SK-N-DZ (cell line): ENCODE results near the gene GLT1D1.
A peak's percentile ranks its signal among the peaks of the same experiment; 100 is the strongest.

Experiments
- DNase-seq: peaks from one replicate; pipeline ENCODE4 v3.0.0-alpha.2; 2015; ENCODE audit warnings: low spot score

The GLT1D1 gene

DNA sequence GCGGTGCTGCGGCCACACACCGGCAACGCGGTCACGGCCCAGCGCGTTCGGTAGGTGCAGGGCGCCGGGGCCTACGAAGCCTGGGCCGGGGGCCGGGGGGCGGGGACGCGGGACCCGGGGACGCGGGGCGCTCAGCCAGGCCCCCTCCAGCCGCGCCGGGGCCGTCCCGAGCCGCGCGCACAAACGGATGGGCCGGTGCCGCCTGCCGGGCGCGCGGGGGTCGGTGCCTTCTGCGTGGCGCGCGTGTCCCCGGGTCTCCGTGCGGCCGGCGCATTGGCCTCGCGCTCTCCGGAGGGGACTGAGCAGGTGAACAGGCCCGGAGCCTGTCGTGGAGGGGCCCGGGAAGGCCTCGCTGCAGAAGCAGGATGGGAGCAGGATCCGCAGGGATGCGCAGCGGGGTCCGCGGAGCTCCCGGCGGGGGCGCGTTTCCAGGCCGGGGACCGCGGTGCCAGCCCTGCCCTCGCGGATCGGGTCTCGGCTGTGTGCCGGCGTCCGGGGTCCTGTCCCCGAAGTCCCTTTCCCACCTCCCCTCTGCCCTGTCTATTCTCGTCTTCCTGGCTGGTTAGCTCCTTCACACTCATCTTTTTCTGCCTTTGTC, 421 bp downstream of the GLT1D1 start:
- DNase-seq = no peak

DNA sequence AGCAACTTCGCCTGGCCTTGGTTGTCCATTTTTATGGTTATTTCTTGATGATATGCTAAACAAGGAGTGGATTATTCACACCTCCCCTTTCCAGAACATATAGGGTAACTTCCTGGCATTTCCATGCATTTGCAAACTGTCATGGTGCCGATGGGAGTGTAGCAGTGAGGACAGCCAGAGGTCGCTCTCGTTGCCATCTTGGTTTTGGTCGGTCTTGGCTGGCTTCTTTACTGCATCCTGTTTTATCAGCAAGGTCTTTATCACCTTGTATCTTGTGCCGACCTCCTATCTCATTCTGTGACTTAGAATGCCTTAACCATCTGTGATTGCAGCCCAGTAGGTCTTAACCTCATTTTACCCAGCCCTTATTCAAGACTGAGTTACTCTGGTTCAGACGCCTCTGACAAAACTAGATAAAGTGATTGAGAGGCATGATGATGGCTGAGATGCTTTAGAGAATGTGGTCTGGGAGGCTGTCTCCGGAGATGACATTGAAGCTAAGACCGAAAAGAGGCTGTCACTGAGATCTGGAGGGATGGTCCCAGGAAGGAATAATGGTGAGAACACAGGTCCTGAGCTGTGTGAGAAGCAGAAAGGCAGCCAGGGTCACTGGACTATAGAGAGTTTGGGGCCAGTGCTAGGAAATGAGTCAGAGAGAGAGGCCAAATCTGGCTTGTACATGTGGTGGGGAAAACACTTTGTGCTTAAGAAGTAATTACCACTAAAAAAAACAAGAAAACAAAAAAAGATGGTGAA, 2.9 kb downstream of the GLT1D1 start:
- DNase-seq = no peak

DNA sequence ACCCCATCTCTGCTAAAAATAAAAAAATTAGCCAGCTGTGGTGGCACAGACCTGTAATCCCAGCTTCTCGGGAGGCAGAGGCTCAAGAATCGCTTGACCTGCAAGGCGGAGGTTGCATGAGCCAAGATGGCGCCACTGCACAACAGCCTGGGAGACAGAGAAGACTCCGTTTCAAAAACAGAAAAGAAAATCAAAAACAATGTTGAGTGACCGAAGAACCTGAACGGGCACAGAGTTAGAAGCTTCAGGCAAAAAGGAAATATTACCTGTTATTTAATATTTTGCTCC, 3.5 kb downstream of the GLT1D1 start:
- no peak for DNase-seq

DNA sequence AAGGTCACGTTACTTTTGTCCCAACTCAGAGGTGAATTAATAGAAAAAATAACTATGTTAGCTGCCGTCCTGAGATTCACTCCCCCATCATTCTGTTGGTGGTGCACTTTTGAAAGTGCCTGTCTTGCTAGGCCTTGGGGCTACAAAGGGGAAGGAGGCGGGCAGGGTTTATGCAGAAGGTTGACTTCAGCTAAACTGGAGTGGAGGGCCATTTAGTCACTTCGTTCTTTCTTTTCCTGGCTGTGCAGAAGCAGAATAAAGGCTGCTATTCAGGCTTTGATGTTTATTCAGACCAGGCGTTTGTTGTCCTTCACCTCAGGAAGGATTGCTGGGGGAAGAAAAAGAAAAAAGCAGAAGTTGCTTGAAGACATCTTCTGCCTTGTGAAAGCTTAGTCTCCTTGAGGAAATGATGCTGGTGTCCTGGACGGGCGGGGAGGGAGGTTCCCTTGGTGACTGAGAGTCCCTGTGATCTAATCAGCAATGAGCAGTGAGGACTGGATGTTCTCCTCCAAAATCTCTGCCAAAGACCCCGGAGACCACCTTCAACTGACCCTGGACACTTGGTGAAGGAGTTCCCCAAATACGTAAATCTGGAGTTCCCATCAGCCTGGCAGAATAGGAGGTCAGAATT, 4.0 kb downstream of the GLT1D1 start:
- DNase-seq = no peak

DNA sequence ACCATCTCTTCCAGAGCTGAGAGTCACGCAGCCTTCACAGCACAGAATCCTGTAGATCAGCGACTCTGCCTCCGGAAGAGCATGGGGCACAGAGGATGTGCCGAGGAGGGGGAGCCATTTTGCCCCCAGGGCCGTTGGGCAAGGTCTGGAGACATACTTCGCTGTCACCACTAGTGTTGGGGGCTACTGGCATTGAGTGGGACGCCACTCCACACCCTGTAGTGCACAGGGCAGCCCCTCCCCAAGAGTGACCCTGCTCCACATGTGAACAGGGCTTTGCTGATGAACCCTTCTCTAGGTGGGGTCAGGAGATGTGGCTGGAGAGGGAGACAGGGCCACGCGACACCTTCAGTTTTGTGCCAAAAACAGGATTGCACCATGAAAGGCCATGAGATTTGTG, 6.0 kb downstream of the GLT1D1 start:
- DNase-seq = no peak

DNA sequence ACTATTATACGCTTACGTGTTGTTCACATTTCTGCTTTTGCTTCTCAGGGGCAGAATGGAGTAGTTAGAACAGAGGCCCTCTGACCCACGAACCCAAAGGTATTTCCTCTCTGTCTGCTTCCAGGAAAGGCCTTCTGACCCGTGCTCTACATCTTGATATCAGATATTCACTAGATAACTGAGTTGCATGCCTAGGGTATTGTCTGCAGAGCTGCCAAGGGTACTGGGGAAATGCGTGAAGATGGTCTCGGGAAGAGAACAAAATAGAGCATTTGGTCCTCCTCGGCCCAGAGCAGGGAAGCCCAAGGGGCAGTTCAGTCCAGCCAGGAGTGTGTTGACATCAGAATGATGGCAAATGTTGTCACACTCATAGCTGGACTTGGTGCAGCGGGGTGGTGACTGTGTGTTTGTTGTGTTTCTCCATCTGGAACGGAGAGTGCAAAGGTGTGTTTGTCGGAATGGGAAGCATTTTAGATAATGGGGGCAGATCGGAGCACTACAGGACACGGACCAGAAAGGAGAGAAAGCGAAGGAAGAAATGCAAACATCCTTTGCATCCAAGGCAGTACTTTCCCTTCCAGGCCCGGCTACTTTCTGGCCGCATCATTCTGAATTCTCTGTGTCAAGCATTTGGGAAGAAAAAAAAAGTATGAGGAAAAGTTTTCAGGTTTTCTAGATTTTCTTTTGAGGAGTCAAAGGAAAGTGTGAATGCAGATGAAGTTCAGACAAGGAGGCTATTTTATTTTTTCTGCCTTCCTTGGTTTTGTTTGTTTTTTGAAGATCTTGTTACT, 8.1 kb downstream of the GLT1D1 start:
- no peak for DNase-seq

DNA sequence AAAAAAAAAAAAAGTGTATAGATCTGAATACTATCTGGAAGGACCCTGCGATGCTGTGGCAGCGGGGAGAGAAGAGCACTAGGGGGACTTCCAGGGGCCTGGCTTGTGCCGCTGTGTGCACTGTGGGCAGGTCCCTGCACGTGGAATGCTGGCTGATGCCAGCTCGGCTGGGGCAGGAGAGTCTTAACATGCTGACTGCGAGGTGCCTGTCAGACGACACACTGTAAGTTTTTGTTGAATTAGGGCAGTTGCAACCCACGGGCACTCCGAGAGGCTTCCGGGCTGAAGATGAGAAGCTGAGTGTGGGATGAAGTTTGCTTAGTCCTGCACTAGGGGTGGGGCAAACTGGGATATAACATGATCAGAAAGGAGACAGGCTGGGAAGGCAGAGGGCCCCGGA, 10.7 kb downstream of the GLT1D1 start:
- DNase-seq = no peak

DNA sequence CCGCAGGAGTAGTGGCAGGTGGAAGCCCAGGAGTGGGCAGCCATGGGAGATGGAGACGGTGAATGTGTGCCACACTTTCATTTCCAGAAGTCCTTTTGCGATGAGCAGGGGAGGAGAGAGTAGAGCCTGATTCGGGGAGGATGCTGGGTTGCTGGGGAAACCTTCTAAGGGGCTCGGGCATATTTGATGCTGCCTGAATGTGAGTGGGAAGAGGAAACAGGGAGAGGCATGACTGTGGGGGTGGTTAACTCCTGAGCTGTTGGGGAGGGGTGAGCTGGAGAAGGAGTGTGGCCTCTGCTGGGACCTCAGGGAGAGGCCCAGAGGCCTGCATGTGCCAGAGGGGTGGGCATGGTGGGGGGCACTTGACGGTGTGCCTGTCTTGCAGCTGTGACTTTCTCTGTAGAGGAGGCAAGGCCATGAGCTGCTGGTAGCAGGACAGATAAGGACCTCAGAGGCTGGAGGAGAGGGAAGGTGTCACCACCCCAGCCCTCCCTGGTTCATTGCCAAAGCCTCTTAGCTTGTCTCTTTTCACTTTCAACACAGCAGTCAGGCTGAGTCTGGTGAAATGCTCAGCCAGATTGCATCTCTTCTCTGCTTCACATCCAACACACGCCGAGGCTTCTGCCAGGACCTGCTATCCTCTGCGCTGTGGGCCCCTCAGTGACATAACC, 11.4 kb downstream of the GLT1D1 start:
- peak; percentile 42 for DNase-seq

DNA sequence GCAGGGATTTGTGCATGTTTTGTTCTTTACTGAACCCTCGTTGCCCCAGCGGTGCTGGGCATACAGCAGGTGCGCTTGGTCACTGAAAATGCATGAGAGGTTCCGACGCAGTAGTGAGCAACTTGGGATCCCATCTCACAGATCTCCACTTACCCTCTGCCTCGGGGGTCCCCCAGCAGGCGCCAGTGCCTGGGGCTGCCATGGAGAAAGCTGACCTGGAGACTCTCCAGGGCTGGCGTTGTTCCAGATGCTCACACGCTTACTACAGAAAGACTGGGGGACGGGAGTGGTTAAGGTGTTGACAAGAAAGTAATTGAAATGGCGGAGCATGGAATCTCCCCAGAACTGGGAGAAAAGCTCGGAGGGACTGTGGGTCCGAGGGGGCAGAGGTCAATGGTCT, 14.2 kb downstream of the GLT1D1 start:
- no peak for DNase-seq

DNA sequence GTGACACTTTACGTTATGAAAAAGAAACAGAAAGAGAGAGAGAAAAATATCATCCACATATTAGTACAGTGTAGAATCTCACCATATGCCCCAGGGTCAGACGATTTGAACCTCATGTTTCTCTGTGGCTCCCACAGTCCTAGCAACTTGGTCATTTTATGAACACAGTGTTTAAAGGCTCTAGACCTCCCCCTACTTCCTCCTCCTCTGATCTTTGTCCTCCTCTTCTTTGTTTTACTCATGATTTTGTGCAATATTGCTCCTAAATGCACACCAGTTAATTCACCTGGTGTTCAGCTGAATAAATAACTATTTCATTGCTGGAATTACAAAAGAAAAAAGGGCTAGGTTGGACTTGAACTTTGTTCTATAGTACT, 18.2 kb downstream of the GLT1D1 start:
- no peak for DNase-seq

DNA sequence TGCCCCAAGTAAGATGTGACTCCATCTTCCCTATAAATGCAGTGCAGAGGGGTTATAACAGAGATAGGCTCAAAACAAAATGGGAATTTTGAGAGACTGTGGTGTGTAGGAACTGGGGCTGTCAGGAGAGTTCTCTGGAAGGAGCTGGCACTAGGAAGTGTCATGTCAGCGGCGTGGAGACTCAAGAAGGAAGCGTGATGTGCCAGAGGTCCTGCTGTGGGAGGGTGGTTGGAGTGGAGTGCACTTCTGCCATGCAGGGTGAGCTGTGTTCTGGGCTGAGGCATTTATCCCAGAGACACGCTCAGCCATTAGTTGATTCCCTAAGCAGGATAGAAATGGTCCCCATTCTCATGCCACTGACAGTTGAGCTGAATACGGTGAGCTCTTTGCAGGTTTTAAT, 19.0 kb downstream of the GLT1D1 start:
- DNase-seq = no peak

DNA sequence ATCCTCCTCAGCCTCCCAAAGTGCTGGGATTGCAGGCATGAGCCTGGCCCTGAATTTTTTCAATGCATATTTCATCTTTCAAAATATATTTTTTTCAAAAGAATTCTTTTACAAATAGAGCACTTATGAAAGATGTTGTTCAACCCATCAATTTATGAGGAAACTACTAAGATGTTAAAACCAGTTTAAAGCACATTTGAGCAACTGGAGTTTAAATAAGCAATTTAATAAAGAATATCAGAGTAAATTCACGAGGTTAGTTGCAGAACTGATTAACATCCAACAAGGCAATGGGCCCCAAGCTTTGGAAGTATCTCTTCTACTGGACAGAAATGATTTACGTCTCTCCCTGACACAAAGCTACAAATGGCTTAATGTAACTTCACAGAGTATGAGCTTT, 23.3 kb downstream of the GLT1D1 start:
- no peak for DNase-seq

DNA sequence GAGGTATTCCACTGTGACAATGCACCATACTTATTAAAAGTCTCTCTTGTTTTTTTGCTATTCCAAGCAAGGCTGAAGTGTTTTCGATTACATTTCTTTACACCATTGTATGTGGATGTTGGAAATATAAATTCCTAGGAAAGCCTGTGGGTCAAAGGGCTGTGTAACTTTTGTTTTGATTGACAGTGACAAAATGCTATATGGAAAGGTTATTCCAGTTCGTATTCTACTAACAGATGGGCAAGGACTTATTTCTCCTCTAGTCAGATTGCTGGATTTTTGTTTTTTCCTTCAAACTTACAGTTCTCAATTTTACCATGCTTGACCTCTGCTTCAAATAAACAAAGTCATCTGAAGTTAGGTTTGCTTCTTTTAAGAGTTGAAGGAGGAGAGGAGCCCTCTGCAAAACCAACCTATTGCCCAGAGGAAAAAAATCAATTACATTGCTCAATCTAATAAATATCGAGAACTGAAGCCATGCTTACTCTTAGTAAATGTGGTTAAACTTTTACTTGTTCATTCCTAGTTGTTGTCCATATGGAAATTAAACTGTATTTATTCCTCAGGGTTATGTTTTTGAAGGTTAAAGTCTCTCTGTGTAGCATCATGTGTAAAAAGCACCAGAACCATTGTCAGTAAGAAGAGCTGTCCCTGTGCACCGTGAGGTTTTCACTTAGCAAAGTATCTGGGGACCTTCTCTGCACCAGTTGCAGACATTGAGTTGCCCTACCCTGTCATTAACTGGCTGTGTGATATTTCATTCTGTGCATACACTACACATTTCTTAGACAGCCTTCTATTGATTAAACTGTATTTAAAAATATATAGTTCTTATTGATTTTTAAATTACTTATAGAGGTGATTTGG, 26.9 kb downstream of the GLT1D1 start:
- DNase-seq = no peak

DNA sequence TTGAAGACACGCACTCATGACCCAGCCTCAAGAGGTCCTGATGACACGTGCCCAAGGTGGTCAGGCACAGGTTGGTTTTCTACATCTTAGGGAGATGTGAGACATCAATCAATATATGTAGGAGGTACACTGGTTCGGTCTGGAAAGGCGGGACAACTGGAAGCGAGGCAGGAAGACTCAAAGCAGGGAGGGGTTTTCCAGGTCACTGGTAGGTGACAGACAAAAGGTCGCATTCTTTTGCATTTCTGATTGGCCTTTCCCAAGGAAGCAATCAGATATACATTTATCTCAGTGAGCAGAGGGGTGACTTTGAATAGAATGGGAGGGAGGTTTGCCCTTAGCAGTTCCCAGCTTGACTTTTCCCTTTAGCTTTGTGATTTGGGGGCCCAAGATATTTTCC, 38.6 kb downstream of the GLT1D1 start:
- no peak for DNase-seq

DNA sequence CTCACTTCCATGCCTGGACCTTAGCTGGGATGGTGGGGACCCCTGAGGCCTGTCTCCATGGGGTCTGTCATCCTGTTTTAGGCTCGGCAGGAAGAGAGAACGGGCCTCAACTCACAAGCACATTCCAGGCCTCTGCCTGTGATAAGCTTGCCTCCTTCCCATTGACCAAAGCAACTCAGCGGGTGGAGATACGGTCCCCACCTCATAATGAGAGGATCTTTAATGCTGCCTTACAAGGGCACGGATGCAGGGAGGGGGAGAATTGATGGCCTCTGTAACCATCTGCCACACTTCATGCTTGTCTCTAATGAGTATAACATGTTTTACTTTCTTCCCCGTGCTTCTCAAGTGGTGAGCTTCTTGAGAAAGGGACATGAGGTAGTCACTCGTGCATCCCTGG, 50.0 kb downstream of the GLT1D1 start:
- DNase-seq = no peak

DNA sequence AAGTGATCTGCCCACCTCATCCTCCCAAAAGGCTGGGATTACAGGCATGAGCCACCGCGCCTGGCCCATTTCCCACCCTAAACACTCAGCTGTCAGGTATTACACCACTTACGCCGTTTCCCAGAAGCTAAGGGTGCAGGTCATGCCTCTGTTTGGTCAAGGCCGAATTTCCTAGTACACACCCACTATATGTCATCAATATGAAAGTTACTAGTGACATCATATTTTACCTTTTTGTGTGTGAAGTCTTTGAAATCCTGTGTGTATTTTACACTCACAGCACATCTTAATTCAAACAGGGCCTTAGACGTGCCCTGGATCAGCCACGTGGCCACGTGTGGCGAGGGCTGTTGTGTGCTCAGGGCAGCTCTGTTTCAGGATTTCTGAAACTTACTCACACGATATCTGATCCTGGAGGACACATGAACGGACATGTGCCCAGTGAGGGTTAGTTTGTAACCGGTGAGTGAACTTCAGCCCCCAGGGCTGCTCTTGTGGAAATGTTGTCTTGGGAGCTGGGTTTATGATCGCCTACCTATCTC, 51.8 kb downstream of the GLT1D1 start:
- DNase-seq = no peak

DNA sequence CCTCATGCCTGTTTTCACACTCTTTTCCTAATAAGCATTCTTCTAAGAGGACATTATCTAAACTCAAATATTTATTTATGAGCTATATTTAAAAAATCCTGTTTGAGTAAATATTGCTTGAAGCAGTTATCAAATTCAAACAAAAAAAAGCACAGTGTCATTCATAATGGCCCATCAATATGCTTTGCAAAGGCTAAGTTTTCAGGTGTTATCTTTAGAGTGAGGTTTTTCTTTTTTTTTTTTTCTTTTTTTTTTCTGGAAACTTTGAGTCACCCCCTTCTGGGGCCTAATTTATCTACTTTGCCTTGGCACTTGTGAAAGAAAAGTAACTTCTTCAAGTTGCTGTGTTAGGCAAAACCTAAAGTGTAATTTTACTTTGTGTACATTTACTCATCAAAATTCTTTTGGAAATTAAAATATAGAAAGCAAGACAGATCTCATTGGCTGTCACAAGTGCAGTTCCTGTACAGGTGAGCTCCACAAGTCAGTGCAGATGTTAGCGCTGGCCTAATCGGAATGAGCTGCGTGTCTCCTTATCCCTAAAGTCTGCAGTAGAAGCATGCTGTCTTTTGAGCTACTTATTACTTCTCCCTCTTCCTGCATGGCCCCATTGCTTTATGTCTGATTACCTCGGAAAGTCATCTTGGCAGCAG, 53.3 kb downstream of the GLT1D1 start:
- no peak for DNase-seq

DNA sequence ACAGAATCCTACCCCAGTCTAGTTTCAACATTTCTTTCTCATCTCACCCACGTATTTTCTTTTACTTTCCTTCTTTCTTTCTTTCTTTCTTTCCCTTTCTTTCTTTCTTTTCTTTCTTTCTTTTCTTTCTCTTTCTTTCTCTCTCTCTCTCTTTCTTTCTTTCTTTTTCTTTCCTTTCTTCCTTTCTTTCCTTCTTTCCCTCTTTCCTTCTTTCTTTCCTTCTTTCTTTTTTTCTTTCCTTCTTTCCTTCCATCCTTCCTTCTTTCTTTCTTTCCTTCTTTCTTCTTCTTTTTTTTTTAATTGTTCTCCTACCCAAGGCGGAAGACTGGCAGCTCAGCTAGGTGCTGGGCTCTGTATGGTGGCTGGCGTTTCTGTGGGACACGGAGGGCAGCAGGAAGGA, 55.0 kb downstream of the GLT1D1 start:
- no peak for DNase-seq

DNA sequence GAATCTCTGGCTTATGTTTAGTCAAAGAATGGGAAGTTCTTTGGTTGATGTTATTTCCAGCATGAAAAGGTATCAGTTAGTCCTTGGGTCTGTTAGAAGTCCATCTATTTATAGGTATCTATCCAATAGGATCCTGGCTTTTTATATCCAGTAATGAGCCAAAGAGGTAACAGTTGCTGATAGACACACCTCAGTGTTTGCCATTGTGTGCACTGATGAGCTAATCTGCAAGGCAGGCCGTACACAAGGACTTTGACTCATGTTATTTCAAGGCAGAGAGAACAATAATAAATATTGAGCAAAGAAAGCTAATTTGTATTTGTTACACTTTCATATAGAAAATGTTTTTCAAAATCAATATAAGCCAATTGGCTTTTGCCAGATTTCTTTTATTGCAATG, 56.4 kb downstream of the GLT1D1 start:
- DNase-seq = no peak

DNA sequence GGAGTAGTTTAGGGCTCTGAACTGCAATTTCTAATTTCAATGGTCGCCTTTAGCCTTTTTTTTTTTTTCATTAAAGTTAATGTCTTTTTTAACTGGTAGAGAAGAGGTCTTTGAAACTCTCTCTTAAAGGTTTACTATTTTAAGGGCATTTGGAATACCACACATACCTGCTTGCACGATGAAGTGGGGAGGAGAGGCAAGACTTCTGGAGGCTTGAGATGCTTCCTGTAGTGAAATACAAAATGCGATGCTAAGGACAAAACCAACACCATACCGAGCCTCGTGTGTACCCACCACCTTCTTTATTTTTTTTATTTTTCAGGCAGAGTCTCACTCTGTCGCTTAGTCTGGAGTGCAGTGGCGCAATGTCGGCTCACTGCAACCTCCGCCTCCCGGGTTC, 57.4 kb downstream of the GLT1D1 start:
- DNase-seq = no peak
